ENCODE measurements around the gene LANCL2.
A peak's percentile ranks its signal among the peaks of the same experiment; 100 is the strongest.
"Not testable (repeated sequence)": the region's sequence is repeated elsewhere in the genome, so short reads cannot be mapped to it uniquely, and the experiment has no call there.

LANCL2 gene

DNA sequence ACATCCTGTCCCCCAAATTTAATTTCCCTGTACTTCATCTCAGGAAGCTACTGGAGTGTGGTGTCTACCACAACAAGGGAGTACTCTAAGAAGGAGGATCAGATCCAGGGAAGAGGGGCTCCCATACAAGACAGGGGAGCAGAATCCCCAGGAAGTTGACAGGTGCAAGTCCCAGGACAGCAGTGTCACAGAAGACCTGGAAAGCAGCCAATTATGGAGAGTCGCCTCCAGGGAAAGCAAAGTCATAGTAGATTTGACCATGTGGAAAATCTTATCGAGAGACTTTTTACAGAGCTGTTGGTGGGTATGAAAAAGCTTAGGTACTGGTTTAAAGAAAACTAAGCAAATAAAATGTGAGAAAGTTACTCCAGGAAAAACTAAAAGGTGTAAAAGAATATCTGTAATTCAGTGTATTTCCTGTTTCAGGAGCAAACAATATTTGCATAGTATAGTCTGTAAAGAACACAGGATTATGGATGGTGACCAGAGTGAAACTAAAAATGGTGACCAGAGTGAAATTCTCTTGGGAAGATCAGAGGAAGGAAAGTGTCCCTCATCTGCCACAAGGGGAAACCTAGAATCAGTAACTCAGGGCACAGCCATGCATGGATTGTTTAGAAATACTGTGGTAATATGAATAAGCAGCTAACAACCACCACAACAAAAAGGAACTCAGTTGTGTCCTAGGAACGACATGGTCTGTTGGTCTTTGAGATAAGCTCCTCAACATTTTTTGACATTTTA lies 44.5 kb downstream of the LANCL2 start:
- no peak for DNase-seq

DNA sequence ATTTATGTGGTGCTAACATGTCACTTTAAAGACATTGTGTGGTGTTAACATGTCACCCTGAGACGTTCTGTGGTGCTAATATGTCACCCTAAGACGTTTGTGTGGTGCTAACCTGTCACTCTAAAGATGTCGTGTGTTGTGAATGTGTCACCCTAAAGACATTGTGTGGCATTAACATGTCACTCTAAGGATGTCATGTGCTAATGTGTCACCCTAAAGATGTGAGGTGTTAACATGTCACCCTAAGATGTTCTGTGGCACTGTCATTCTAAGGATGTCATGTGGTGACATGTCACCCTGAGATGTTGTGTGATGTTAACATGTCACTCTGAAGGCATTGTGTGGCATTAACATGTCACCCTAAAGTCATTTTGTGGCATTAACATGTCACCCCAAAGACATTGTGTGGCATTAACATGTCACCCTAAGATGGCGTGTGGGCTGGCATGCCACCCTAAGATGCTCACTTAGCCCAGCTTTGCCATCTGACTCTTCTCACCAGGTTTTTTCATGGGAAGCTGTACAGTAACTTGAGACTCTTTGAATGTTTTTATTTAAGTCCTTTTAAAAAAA lies 45.6 kb downstream of the LANCL2 start:
- no peak for DNase-seq

DNA sequence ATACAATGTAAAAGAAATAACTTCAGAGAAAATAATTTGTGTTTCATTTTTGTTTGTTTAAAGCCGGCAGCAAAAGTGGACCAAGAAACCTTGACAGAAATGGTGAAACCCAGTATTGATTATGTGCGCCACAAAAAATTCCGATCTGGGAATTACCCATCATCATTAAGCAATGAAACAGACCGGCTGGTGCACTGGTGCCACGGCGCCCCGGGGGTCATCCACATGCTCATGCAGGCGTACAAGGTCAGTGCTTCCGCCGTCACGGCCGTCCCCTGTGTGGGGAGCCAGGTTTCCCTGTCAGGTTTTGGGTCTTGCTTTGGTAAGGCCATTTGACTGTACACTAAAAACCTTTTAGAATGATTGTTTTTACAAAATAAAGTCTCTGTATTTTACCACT lies 46.7 kb downstream of the LANCL2 start:
- DNase-seq, result no peak

DNA sequence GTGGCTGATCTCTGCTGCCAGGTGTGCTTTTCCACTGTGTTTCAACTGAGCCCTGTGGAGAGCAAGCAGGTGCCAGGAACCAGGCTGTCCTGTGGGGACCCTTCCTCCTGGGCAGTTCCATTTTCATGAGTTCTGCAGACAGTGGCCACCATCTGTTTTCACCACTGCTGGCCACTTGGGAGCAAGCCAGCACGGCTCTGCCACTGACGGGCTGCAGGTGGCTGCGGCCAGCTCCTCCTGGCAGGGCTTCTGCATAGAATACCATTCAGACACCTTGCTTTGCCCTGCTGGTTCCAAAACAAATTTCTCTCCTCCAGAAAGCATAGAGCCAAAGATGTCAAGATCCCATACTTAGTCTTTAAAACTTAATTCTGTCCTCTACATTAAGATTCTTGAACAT lies 48.3 kb downstream of the LANCL2 start:
- no peak for DNase-seq

DNA sequence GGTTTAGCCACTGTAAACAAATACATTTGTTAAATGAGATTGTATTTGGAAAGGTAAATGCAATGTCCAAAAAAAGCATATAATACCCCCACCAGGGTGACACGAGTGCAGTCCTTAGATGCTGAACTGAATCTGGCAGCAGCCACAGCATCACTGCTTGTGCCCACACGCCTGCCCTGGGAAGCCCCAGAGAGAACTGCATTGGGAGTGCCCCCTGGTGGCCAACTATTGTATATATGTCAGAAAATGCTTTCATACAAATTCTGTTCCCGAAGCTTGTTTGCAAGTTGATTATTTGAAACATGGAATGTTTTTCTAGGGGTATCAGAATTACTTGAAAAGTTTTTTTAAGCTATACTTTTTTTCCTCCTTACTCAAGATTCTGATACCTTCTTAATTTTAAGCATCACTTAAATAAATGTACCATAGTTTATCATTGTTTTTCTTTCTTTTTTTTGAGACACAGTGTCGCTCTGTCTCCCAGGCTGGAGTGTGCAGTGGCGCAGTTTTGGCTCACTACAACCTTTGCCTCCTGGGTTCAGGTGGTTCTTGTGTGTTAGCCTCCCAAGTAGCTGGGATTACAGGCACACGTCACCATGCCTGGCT lies 50.1 kb downstream of the LANCL2 start:
- peak; percentile 83 for DNase-seq

DNA sequence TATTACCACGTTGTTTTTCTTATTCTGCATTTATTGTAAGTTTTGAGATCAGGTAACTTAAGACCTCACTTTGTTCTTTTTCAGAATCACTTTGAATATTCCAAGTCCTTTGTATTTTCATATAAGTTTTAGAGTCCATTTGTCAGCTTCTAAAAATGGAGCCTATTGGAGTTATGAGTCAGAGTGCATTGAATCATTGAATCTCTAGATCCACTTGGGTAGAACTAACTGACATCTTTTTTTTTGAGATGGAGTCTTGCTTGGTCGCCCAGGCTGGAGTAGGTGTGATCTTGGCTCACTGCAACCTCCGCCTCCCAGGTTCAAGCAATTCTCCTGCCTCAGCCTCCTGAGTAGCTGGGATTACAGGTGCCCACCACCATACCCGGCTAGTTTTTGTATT lies 52.3 kb downstream of the LANCL2 start:
- not testable (repeated sequence) for DNase-seq

DNA sequence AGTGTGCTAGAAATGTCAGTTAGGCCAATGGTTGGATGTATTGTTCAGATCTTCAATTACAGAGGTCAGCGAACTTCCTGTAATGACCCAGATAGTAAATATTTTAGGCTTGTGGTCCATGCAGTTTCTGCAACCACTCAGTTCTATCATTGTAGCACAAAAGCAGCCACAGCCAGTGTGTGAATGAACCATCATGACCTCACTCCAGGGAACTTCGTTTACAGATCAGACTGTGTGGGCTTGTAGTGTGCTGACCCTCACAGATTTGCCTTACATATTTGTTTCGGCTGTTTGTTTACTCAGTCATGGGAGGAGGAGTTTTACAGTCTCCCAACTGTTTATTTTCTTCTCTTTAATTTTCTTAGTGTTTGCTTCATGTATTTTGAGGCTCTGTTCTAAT lies 55.4 kb downstream of the LANCL2 start:
- no peak for DNase-seq

DNA sequence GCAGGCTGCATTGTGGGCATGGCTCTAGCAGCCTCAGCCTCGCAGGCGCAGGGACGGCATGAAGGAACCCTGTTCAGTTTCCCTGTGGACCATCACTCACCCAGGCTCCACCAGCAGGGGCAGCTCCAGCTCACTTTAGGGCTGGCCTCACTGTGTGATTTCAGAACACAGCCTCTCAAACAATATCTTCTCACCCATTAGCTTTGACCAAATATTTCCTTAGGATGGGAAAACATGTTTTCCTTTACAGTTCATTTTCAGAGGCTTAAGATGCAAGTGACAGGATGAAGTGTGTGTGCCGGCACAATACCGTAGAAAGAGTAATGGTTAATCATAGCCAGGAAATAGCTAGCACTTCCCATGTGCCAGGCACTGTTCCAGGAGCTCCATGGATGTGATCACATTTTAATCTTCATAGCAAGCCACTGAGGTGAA lies 58.2 kb downstream of the LANCL2 start:
- no peak for DNase-seq

DNA sequence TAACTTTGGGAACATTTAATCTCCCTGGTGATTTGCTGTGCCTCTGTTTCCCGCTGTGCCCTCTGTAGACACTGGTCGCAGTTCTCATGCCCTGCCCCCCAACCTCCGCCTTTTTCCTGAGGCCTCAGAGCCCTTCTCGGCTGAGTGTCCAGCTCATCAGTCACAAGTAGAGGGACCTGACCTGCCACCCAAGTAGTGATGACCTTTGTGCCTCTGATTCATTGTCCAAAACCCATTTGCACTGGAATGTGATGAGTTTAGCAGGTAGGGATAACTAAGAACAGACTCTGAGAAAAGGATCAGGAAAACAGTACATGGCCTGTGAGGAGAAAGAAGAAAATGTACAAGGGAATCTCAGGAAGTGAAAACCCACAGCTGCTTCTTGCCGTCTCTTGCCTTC lies 58.8 kb downstream of the LANCL2 start:
- DNase-seq, result no peak

DNA sequence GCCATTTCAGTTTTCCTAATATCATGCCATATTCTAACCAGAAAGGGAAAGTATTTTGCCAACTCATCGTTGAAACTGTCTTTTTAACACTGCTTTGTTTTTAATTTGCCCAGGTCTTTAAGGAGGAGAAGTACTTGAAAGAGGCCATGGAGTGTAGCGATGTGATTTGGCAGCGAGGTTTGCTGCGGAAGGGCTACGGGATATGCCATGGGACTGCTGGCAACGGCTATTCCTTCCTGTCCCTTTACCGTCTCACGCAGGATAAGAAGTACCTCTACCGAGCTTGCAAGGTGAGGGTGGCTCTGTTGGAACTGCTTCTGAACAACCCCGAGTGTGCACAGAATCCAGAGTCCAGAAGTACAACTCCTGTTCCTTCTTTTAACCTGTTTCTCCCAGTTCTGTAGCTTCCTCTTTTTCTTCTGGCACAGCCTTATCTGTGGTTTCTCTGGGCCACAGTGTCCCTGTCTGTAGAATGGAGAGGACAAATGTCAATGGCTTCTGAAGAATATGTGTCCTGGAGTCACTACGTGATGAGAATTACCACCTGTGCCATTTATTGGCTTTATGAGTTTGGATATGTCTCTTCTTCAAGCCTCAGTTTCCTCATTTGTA lies 60.1 kb downstream of the LANCL2 start:
- no peak for DNase-seq

DNA sequence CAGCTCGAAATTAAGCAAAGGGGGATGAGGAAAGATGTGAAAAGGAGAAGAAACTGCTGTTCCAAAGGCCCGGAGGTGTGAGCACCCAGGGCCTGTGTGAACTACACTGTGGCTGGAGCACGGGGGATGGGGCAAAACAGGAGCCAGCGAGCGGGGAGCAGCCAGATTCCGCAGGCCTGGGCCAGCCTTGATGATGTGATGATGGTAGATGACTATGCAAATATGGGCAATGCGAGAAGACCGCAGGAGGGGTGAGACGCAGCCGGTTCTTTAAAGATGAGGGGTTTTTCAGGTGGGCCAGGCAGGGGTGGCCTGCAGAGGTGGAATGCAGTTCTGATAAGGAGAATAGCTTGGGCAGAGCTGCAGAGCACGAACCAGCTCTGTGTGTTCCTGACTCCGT lies 61.5 kb downstream of the LANCL2 start:
- no peak for DNase-seq

DNA sequence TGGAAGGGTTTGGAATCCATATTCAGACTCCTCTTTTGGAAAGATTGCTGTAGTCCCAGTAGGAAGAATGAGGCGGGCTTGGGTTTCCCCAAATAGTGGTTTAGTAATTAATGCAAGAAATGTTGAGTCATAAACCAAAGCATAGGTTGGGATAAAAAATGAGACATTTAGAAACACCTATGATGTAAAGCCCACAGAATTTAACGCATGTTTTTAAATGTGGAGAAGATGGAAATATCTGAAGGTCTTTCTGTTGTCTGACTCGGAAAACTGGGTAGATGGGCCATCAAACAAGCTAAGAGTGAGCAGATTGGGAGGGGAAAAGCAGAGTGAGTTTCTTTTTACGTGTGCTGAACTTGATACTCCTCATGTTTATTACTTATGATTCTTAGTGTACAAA lies 62.2 kb downstream of the LANCL2 start:
- no peak for DNase-seq

DNA sequence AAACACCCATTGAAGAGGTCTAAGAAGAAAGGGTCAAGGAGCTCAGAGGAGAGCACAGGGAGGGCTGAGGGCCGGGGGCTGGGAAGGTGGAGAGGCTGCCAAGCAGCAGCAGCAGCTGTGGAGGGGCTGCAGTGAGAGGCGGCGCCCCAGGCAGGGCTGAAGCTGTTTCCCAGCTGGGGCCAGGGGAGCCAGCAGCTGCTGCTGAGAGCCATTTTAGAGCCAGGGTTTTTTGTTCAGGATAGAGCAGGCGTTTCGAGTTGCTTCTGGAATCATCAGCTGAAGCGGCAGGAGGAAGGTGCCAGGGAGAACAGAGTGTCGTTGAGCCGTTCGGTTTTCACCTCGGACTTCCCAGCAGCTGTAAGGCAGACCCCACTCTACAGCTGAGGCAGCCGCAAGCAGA lies 62.7 kb downstream of the LANCL2 start:
- no peak for DNase-seq

DNA sequence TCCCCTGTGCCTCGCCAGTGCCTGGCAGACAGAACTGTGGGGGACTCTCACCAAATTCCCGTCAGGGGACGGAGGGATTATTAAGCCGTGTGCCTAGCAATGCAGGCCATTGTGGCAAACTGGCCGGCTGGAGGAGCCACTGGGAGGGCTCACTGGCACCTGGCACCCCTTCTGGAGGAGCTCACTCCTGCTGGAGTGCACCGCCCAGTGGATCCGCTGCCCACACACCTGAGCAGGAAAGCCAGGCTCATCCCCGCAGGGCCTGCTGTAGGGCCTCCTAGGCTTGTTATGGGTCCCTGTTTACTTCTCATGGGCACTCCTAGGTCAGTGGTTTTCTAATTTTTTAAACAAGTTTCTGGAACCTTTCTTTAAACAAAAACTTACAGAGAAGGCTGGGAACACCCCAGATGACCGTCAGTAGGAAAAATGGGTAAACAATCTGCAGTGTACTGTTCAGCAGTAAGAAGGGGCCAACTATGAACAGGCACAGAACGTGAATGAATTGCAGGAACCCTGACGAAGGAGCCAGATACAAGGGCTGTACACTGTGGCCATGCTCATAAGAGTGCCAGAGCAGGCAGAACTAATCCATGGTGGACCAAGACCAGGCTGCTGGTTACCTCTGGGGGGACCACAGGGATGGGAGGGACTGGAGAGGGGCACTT lies 64.8 kb downstream of the LANCL2 start:
- no peak for DNase-seq

DNA sequence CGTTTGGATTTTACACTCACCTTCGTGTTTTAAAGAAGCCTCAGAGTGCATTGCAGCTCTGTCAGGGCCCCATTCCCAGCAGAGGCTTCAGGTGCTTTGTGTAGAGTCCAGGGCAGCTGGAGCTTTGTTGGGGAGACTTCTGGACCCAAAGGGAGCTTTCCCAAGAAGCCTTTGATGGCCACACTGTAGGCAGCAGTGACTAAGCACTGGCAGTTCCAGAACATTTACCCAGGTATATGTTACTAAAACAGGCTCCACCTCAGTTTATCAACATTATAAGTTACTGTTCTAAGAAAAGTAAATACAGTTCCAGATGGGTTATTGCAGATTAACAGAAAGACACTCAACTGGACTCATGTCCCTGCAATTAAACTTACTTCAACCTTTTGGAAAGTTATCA lies 66.8 kb downstream of the LANCL2 start:
- no peak for DNase-seq

DNA sequence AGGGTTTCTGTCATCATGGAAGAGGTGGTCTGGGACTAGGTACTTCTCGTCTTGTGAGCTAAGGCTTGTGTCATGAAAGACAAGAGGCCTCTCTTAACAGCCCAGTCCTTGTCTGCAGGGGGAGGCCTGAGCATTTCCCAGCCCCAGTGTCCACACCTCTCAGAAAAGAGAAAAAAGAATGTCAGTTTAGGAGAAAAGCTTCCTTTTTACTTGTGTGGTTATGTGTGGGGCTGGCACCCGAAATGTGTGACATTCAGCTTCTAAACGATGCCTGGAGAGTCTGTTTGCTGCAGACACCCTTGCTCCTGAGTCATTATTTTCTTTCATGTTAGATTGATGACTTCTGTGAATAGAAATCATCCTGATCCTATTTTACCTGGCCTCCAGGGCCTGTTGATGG lies 67.4 kb downstream of the LANCL2 start:
- no peak for DNase-seq

DNA sequence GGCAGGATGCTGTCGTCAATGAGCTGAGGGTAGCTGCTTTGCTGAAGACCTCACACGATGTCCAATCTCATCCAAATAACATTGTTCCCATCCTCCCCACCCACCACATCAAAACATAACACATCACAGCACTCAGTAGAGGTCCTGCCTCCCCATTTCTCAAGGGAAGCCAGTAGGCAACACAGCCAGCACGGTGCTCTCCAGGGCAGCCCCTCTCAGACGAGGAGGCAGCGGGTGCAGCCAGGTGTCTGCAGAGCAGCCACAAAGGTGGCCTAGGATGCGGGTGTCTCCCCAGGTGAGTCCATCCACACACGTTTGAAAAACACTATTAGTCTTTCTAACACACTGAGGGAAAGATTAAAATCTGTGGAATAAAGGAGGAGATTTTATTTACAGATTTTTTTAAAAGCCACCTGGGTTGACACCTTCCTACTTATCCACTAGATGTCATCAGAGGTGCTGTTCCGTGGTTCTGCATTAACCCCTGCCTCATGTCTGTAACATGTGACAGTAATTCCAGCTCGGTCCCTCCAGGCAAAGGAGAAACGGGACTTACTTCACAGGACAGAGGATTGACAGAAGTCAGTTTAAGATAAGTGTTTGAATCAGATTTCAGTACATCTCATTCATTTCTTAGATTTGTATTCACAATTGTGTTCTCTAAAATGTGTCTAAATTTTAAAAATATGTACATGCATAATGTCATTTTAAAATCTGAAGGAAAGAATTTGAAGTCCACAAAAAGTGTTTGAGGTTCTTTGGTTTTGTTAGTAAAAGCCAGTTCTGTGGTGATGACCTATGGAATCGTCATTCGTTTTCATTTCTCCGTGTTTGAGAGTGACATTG lies 68.0 kb downstream of the LANCL2 start:
- DNase-seq, result no peak

DNA sequence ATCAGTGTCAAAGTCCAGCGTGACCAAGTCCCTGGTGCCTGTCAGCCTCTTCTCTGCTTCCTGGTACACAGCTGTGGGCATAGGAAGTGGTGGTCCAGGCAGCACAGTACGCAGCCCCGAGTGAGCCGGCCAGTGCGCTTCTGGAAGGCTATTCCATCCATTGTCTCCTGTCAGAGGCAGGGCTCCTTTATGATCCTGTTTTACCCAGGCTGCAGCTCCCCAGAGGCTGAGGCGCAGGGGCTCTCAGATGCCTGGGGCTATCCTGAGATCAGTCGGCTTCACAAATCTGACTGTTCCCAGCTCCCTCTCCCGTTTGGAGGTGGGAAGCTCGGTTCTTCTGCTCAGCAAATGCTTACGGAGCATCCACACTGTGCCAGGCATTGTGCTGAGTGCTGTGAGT lies 70.3 kb downstream of the LANCL2 start:
- DNase-seq, result no peak

DNA sequence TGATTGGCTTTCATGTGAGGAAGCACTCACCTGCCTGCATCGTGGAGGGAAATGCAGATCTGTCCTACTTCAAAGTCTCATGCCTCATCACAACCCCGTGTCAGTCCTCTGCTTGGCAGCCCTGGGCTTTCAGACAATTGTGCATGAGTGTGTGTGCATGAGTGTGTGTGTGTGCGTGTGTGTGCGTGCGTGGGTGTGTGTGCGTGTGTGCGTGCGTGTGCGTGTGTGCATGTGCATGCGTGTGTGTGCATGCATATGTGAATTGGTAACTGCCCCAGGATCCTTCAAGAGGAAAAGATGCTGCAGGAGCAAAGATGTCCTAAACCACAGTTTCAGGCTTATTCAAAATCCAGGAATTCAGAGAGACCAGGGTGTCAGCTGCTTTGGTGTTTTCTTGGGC lies 71.3 kb downstream of the LANCL2 start:
- no peak for DNase-seq

DNA sequence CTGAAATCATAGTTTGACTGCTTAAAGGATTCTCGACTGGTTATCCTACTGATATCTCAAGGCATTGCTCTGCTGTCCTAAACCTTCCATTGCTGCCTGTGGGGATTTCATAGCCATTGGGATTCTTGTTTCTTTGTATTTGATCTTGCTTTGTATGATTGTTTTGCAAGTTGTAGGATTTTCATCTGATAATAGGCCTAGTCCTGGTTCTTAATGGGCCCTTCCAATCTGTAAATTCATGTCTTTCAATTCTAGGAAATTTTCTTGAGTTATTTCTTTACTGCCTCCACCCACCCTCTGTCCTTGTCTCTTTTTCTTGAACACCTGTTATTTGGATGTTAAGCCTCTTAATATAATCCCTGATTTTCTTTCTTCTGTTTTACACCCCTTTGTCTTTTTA lies 72.2 kb downstream of the LANCL2 start:
- DNase-seq, result no peak

DNA sequence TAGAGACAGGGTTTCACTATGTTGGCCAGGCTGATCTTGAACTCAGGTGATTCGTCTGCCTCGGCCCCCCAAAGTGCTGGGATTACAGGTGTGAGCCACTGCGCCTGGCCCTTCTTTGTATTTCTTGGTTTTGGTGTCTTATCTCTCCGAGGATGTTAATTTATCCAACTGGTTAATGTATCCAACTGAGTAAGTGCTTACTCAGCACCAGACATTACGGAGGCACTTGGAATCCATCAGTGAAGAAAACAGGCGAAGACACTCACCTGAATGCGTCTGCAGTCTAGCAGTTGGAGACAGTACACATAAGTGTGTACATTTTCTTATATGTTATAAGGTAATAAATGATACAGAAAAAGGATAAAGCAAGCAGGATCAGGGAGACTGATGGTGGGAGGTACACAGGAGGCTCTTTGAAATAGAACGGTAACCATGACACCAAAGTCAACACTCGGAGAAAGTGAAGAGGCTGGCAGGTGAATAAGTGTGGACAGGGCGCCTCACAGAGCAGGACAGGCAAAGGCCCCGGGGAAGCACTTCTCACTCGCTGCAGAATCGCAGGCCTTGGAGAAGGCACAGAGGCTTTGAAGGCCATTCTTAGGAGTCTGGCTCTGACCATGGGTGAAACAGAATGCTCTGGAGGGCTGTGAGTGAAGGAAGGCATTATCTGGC lies 73.1 kb downstream of the LANCL2 start:
- no peak for DNase-seq
